GM21367 (cell line): ENCODE measurements around the gene COL16A1.

Experiments used
- ATAC-seq: cut with Tn5 transposase; IDR thresholded peaks from one replicate; pipeline ENCODE4 v1.9.1; 2021; ENCODE audit not compliant: unreplicated experiment

The COL16A1 gene

DNA sequence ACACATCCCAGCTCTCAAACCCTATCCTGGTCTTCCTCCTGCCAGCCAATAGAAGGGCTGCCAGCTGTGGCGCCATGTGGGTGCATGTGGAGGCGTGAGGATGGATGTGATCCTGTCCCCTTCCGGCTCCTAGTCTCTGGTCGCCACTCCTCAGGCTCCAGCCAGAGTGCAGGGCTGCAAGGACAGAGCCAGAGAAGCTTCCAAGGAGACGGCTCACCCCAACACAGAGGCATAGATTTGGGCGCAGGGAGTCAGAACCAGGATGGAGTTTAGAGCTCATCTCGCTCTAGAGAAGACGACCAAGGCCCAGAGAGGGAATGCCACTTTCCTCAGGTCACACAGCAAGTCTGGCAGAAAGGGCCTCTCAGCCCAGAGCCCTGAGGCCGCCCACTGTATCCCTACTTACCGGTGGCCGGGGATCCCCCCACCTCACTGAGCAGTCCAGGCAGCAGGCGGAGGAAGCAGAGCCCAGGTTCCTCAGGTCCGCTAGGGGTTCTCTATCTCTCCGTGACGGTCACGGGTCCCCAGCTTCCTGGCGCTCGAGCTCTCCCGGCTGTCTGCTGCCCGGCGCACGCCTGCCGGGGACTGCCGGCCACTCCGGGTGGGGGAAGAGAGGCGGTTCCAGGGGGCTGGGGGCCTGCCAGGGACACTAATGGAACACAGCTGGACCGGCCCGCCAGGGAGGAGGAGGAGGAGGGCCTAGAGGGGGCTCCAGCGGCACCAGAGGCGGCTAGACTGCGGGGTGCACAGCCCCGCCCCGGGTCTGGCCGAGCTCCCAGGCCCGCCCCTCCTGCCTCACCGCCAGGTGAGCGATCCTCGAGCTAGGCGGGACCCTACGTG is at the start of gene COL16A1:
TSS of gene COL16A1 (minus strand) at position 587 of the 840 bp plus-strand sequence. CDS start 1,824 bp downstream, outside the sequence.
- ATAC-seq: no peak

DNA sequence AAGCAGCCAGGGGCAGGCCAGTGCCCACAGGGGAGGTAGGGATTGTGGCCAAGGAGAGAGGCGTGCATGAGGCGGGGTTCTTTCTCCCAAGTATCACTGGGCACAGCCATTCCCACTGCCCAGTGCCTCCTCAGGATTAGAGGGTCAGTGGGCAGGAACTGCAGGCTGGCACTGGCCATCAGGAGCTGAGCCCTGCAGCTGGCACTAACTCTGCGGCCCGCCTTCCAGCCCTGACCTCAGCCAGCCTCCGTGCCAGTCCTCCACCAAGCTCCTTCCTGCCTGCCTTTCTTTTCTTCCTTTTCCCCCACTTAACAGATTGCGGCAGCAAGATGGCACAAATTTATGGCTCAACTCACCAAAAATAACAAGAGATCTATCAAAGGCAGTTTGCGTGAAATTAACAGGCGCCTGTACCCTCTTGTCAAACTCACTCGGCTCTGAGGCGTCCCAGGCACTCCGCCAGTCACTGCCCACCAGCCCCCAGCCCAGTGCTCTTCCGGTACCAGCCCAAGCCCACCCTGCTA is 49.2 kb upstream of the COL16A1 start:
- no peak for ATAC-seq

DNA sequence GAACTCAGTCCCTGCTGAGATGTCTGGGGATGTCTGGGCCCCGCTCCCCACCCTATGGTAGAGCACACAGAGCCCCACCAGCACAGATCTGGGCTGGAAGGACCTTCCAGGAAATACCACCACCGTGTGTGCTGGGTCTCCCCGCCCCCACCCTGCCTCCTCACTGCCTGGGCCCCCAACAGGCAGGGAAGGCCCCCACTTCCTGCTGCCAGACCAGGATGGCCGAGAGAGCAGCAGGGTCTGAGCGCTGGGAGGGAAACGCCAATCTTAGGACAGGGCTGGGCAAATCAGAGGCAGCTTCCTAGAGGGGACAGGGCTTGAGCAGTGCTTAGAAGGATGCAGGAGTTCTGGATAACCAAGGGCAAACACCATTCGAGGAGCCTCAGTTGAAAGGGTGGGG is 48.4 kb upstream of the COL16A1 start:
- ATAC-seq: no peak

DNA sequence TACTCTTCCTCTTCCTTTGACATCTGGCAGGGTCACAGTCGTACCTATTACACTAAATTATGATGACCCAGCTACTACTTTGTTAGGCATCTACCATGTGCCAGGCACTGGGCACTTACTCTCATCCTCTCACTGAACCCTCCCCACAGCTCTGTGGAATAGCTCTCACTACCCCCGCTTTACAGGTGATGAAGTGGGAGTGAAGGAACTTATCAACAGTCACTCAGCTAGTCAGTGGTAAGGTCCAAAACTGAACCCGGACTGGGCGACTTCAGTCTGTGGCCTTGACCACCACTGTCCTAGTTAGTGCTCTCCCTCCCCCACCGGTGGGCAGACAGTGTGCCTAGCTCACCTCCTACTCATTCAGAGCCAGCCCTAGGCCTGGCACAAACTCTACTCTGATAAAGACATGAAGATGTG is 48.0 kb upstream of the COL16A1 start:
- ATAC-seq: no peak

DNA sequence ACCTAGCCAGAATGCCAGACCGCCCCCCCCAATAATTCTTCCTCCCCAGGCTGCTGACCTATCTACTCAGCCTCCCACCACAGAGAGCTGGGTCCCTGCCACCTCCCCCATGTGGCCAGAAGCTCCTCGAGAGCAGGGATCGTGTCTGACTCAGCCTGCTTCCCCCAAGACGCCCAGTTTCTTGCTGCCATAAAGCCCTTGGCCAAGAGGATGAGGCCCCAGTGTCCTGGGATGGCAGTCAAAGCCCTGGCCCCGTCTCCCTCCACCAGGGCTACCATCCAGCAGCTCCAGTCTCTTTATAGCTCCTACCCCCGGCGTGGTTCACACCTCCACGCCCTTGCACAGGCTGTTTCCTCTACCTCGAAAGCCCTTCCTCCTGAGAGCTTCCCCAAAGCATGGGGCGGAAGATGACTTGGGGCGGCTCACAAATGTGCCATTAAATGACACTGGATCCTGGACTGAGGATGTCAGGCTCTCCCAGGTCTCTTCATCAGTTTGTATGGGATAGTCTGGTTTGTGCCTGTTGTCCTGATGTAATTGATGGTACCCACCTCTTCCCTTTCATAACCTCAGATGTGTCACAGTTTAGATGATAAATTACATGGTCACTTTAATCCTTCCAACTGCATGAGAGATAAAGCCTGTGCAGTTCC is 47.2 kb upstream of the COL16A1 start:
- ATAC-seq: no peak

DNA sequence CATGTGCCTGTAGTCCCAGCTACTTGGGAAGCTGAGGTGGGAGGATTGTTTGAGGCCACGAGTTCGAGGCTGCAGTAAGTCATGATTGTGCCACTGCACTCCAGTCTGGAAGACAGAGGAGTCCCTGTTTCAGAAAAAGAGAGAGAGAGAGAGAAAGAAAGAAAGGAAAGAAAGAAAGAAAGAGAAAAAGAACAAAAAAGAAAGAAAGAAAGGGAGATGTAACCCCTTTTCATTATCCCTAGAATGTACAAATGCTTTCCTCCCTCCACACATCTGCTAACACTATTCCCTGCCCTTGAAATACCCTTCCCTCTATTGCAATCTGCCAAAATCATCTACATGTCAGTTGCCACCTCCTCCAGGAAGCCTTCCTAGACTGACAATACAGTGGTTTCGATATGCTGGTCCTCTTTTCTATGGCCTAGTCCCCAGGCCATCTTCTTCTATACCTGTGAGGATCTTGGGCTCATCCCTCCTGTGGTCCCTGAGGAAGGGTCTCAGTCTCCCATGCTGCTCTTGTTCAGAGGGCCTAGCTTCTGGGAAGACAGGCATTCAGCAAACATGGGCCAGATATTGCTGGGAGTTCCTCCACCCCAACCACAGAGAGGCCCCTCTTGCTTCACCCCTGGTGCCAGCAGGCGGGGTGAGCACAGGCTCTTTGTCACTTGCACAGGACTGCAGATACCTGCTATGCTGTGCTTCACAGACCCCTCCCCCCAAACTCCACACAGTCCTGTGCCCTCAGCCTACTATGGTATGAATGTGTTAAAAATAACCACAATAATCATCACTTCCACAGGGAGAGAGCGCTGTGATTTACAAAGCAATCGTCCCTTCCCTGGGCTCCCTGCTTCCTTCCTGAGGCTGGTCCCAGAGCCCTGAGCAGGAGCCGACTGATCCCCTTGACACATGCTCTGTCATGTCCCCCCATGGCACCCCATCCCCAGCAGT is 46.2 kb upstream of the COL16A1 start:
- ATAC-seq: no peak

DNA sequence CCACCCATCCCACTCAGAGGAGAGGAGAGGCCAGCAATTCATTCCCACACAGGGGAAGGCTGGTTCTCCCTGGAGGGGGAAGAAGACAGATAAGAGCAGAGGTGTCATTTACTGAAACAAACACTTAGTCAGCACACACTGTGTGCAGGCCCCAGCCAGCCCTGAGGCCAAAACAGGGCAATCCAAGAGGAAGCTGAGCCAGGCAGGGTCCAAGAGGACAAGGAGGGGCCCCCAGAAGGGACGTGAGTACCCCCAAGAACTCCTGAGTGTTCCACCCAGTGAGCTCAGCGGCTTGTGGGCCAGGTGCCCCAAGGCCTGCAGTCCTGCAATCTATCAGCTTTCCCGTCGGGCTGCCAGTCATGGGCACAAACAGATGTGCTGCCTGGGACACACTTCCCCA is 44.5 kb upstream of the COL16A1 start:
- ATAC-seq: no peak

DNA sequence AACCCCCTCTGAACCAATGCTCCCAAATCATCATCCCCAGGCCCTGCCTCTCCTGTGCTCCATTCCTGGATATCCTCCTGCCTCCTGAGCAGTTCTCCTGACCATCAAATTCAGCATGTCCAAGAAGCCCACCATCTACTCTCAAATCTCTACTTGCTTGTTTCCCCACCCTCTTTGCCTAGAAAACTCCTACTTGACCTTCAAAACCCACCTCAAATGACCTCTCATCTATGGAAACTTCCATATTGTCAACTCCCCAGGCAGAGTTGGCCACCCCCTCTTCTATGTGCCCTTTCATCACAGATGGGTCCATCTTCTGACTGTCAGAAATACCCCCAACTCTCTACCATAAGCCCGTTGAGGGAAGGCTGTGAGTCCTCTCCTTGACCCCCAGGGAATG is 43.5 kb upstream of the COL16A1 start:
- no peak for ATAC-seq

DNA sequence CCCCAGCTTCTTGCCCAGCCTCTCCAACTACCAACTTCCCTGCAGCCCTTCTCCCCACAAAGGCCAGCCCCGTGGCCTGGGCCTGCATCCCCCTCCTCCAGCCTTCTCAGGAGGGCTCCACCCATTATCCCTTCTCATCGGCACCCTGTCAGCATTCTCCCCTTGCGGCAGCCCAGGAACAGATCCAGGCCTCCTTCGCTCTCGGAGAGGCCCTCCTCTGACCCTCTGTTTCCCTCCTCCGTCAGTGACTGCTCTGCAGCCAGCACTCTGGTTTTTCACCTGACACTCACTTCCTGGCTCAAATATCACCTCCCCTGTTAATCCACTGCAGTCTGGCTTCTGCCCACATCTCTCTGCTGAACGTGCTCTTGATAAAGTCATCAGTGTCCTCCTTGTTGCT is 42.9 kb upstream of the COL16A1 start:
- no peak for ATAC-seq

DNA sequence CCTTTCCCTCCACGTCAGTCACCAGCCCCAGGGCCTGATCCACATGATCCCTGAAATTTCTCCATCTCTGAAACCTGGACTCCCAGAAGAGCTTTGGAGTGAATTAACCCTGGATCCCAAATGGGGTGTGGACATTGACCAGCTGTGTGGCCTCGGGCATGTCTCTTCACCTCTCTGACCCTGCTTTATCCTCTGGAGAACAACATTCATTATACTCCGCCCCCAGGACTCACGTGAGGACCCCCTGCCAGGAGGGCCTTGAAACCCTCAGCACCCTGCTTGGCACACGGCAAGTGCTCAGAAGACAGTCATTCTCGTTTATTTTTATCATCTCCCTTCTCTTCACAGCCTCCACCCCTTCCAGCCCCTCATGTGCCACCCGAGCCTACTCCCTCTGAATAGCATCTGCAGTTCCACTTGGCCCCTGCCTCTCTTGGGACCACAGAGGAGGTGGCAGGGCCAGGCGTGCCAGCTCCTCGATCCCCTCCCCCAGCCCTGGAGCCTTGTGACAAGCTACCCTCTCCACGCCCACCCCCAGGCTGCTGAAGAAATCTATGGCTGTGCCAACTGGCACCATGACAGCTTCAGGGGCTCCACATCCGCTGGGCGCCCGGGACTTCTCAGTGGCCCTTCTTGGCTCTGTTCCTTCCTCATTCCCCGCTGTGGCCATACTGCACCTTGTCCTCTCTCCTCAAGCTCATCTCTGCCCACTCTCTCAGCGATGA is 42.3 kb upstream of the COL16A1 start:
- ATAC-seq: no peak

DNA sequence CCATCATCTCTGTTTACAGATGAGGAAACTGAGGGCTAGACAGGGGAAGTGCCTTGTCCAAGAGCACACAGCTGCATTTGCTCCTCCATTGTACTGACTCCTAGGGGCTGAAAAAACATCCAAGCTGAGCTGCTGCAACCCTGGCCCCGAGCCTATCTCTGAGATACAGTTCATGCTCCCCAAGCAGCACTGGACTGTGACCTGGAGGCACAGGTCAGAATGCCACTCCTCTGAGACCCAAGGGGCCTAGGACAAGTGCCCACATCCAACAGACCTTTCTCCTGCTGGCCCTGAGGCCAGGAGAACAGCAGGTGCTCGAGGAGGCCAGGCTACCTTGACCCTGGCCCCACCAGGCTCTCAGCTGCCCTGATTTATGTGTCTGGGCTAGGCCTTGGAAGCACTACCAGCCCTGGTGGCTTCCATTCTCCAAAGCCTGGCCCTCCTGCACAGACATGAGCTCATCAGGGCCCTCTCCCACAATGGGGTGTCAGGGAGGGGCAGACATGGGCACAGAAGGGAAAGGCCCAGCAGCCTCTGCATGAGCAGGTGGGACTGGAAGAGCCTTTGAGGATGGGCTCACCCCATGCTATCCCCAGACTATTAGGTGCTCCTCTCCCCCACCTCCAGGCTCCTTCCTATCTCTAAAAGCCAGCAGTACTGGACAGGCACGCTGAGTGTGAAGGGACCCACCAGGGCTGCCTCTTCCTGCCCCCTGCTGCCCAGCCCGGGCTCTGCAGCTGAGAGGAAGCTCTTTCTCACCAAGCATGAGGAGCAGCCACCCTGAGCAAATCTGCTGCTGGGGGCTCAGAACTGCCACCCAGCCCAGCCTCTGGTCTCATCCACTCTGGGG is 41.5 kb upstream of the COL16A1 start:
- ATAC-seq: no peak

DNA sequence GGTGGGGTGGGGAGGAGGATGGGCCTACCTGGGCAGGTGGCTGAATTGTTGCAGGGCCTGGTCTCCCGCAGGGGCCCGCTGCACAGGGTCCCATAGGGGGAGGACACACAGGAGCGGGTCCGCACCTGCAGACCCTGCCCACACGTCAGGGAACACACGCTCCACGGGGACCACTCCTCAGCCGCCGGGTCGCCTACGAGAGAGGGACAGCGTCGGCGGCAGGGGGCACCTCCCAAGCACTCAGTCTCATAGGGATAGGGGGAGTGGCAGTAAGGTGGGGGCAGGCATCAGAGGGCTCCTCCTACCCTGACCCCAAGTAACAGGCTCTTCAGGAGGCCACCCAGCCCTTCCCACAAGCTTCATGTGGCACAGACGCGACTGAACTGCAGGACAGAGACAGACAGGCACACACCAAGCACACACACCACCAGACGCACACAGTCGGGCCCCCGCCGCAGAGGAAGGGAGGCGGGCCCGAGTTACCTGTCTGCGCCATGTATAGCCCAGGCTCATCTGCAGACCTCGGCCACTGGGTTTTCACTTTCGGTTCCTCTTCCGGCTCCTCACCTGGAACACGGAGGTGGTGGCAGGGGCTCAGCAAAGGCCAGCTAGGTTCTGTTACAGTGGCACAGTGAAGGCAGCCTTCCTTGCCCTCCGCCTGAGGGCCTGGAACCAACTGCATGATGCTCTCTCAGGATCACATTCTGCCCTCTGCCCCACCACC is 40.5 kb upstream of the COL16A1 start:
- peak; percentile 44 for ATAC-seq

DNA sequence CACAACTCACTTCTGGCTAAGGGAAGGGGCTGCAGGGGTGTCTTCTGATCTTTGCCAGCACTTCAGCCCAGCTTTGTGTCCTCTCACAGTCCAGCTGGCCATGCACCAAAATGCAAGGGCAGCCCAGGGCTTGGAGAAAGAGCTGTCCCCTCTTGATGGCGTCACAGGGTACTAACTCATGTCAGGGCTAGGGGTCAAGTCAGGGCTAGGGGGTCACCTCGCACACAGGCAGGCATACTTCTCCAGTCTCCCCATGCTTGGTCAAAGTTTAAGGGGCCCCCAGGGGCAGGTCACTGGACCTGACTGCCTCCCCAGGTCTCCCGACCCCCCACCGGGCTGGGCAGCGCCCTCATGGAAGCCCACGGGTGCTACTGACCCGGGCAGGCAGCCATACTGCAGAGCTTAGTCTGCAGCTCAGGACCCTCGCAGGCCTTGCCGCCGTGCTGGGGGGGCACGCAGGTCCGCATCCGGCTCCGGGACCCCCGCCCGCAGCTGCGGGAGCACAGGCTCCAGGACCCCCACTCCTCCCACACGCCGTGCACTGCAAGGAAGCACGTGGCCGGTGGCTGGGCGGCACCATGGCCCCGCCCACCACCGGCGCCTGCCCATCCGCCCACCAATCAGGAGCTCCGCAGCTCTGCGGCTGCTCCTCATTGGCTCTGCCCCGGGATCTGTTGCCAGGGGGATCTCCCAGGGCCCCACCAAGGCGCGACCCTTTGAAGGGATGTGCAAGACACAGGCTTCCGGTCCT is 38.8 kb upstream of the COL16A1 start:
- no peak for ATAC-seq

DNA sequence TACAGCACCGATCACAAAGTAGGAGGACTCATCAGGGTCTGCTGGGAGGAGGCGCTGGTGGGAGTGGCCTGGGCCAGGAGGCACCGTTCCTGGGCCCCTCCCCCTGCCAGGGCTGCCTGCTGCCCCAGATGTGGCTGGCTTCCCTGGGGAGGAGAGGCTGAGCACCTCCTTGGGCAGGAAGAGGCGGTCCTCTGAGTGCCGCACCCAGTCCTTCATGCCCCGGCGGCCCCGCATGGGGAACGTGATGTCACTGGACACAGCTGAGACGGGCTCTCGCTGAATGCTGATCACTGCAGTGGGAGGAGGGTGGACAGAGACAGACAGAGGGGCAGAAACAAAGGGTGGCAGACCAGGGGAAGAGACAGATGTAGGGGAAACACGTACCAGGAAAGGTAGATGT is 35.5 kb upstream of the COL16A1 start:
- ATAC-seq: no peak

DNA sequence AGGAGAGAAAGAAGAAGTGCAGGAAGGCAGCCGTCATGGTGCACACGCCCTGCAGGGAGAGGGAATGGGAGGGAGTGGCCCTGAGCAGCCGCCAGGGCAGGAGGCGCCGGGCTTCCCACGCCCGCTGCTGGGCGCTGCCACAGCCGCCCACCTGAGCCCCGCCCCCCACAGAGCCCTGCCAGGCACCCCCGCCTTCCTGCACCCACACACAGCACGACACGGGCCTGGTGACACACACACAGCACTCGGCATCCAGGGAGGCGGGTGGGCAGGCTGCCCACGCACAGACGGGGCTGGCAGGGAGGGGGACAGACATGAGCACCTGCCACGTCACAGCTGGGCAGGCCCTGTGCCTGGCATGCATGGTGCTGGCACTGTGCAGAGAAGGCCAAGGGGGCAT is 32.9 kb upstream of the COL16A1 start:
- ATAC-seq: no peak

DNA sequence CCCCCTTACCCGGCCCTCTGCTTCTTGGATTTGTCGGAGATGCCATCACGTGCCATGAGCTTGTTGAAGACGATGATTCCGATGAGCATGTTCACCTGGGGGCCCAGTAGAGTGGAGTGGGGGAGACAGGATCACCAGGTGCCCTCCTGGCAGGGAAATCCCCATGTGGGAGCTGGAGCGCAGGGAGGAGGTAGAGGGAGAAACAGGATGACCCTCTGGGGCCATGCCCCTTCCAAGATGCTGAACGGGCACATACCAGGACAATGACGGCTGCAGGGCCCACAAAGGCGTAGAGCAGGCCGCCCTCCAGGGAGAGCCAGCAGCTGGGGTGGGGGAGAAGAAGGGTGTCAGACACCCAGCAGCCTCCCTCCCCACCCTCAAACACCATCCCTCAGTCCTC is 31.8 kb upstream of the COL16A1 start:
- no peak for ATAC-seq

DNA sequence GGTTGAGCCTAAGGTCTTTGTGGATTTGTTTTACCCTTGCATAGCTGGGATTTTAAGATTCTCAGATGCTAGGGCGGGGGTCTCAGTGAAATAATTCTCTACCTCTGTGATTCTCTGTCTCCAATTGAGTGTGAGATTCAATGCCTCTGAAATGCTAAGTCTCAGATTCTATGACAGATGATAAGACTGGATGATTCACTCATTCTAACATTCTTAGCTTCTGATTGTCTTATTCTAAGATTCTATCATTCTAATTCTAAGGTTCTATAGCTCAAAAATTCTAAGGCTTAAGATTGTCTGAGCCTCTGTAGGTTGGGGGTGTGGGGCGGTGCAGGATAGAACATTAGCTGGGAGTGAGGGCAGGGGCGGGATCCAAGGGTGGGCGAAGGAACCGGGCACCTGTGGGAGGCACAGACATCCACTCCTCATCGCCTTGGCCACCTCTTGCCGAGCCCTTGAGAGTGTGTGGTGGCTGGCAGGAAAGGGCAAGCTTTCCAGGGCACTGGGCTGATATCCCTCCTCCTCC is 30.8 kb upstream of the COL16A1 start:
- ATAC-seq: no peak
